Left kidney (tissue), 2 donors: ENCODE results near the gene ATP6V0A1. TPM values are rescaled to one million over a fixed set of nuclear protein-coding genes. Genes with fewer than 3 reads are reported as not detected.
"Not testable (repeated sequence)": the region's sequence is repeated elsewhere in the genome, so short reads cannot be mapped to it uniquely, and the experiment has no call there.

Source experiments
- DNase-seq: peaks from one replicate; pipeline ENCODE4 v3.0.0-alpha.2; 2013
- polyA plus RNA-seq: library from polyadenylated mRNA; unstranded; fragments of 120-200 nt; gene quantifications from one replicate; pipeline ENCODE4 v1.2.1, GENCODE V29; 2013; ENCODE audit not compliant: insufficient read length

ATP6V0A1 gene
- polyA plus RNA-seq, 1 donor = 71.1 TPM

- no peak for DNase-seq
These were observed 79.3 kb downstream of the ATP6V0A1 start for GRCh38 chr17:42537826-42538451.

- no peak for DNase-seq
These were observed 79.8 kb downstream of the ATP6V0A1 start for GRCh38 chr17:42538482-42538881.

DNA sequence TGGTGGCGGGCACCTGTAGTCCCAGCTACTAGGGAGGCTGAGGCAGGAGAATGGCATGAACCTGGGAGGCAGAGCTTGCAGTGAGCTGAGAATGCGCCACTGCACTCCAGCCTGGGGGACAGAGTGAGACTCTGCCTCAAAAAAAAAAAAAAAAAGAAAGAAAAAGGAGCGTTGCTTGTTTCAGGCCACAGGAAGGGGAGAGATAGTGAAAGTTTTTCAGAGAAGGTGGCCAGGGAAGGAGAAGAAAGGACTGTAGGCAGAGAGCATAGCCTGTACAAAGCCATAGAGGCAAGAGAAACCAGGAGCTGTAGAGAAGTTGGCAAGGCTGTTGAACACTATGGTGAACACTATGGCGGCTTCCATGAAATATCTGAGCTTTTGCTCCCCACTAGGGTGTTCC, 81.9 kb downstream of the ATP6V0A1 start:
- not testable (repeated sequence) for DNase-seq

DNA sequence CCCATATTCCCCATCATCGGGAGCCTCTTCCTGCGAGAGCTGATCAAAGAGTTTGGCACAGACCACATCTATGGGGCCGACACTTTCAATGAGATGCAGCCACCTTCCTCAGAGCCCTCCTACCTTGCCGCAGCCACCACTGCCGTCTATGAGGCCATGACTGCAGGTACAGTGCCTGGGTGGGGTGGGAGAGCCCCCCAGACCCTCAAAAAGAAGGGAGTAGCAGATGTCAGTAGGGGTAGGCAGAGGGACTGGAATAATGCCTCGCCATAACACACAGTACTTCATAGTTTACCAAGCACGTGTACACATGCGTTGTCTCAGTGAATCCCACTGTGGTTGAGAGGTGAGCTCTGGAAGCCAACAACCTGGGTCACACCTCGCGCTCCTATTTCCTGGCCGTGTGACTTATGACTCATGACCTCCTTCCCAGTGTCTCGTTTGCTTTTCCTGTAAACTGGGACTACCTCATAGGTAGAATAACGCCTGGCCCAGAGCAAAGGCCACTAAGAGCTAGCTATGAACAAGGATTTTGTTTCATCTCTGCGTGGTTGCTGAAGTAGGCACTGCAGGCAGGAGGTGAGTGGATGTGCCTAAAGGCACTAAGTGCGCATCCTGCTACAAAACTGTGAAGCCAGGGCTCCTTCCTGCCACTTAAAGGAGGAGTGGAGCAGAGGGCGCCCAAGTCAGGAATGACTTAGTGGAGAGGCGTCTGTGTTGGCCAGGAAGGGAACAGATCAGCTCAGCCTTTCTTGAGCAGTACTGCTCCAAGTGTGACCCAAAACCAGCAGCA, 82.6 kb downstream of the ATP6V0A1 start:
- no peak for DNase-seq

- DNase-seq = no peak
These were observed 84.8 kb downstream of the ATP6V0A1 start for GRCh38 chr17:42543190-42544079.

GRCh38 chr17:42544874-42545283, 86.2 kb downstream of the ATP6V0A1 start:
- no peak for DNase-seq

- not testable (repeated sequence) for DNase-seq
These were observed 87.3 kb downstream of the ATP6V0A1 start for GRCh38 chr17:42545755-42546505.

DNA sequence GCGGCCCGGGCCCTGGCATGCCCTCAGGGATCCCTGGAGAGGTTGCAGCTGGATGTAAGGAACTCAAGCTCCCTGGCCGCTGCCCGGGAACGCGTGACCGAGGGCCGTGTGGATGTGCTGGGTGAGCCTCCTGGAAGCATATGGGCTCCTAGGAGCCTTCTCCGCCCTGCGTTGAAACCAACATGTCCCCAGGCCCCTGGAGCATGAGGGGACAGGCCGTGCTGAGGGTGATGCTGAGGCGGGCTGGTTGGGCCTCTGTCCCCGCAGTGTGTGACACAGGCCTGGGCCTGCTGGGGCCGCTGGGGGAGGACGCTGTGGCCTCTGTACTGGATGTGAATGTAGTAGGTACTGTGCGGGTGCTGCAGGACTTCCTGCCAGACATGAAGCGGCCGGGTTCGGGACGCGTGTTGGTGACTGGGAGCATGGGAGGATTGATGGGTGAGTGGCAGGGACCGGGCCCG, 88.4 kb downstream of the ATP6V0A1 start:
- no peak for DNase-seq

GRCh38 chr17:42547698-42548069, 89.0 kb downstream of the ATP6V0A1 start:
- no peak for DNase-seq

GRCh38 chr17:42548070-42548837, 89.6 kb downstream of the ATP6V0A1 start:
- DNase-seq = peak; percentile 72

- DNase-seq = no peak
These were observed 90.5 kb downstream of the ATP6V0A1 start for GRCh38 chr17:42548993-42549755.

DNA sequence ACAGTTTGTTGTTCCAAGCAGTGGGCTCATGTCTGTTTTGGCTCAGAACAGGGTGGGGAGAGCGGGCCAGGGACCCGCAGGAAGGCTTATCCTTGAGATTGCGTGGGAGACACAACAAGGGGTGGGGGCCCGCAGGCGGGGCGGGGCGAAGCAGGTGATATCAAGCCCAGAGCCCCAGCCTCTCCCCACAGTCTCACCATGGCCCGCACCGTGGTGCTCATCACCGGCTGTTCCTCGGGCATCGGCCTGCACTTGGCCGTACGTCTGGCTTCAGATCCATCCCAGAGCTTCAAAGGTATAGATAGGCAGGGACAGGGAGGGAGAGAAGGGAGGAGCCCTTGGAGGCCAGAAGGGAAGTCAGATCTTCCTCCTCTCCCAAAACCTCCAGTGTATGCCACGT, 94.1 kb downstream of the ATP6V0A1 start, which contains the start of gene HSD17B1:
TSS of gene HSD17B1 (plus strand) at position 188 of the 400 bp plus-strand sequence. CDS start at position 199, 11 bp downstream.
- not testable (repeated sequence) for DNase-seq

- no peak for DNase-seq
These were observed 94.6 kb downstream of the ATP6V0A1 start for GRCh38 chr17:42553161-42553818.

GRCh38 chr17:42553866-42554249, 95.2 kb downstream of the ATP6V0A1 start:
- no peak for DNase-seq

DNA sequence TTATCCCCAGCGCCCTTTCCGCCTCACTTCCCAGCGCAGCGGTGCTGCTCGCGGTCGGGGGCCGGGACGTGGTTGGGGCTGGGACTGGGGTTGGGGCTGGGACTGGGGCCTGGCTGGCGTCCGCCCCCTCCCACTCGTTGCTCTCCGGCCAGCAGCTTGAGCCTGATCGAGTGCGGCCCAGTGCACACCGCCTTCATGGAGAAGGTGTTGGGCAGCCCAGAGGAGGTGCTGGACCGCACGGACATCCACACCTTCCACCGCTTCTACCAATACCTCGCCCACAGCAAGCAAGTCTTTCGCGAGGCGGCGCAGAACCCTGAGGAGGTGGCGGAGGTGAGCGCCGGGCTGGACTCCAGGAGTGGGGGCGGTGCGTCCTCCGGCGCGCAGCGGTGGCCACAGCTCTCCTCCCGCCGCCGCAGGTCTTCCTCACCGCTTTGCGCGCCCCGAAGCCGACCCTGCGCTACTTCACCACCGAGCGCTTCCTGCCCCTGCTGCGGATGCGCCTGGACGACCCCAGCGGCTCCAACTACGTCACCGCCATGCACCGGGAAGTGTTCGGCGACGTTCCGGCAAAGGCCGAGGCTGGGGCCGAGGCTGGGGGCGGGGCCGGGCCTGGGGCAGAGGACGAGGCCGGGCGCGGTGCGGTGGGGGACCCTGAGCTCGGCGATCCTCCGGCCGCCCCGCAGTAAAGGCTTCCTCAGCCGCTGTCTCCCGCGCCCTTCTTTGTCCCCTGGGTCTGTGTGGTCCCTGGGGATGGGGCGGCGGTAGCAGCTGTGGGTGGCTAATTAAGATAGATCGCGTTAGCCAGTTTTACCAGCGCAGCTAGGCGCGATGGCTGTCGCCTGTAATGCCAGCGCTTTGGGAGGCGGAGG, 95.8 kb downstream of the ATP6V0A1 start:
- DNase-seq = peak; percentile 89

DNA sequence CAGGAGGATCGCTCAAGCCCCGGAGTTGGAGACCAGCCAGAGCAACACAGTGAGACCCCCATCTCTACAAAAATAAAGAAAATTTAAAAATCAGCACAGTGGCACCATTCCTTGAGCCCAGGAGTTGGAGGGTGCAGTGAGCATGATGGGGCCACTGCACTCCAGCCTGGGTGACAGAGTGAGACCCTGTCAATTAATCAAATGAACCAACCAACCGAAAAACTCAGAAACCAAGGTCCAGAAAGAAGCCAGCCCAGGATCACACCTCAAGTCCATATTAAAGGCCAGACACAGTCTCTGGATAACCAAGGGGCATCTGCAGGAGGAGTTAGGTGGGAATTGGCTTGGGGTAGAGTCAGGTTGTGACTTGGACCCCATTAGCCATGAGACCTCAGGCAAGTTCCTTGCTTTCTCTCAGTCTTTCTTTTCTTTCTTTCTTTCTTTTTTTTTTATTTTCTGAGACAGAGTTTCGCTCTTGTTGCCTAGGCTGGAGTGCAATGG, 96.5 kb downstream of the ATP6V0A1 start:
- no peak for DNase-seq

GRCh38 chr17:42555961-42556617, 97.4 kb downstream of the ATP6V0A1 start:
- DNase-seq = not testable (repeated sequence)

- no peak for DNase-seq
These were observed 100.4 kb downstream of the ATP6V0A1 start for GRCh38 chr17:42559075-42559474.
